Skeletal muscle tissue (tissue), 4 donors: ENCODE measurements around the gene LLCFC1. TPM values are rescaled to one million over a fixed set of nuclear protein-coding genes. Genes with fewer than 3 reads are reported as not detected.

Source experiments
- H3K27ac ChIP-seq: one replicate; pipeline ENCODE4 v1.7.0; 2013; ENCODE audit warnings: mild to moderate bottlenecking, low read depth, low read length, inconsistent platforms
- H3K27me3 ChIP-seq, 3 donors: one replicate each; pipeline ENCODE4 v1.7.0; 2013; ENCODE audit warnings: low read length in 3 of 3; ENCODE audit not compliant: control insufficient read depth in 3 of 3, insufficient read depth in 3 of 3
- H3K36me3 ChIP-seq, 3 donors: one replicate each; pipeline ENCODE4 v1.7.0; 2013; ENCODE audit warnings: low read length in 3 of 3; ENCODE audit not compliant: control insufficient read depth in 3 of 3, insufficient read depth in 3 of 3
- H3K4me1 ChIP-seq, 3 donors: one replicate each; pipeline ENCODE4 v1.7.0; 2013; ENCODE audit warnings: low read length in 3 of 3, mild to moderate bottlenecking in 3 of 3; ENCODE audit not compliant: control insufficient read depth in 3 of 3, insufficient read depth in 3 of 3
- H3K4me3 ChIP-seq, 3 donors: one replicate each; pipeline ENCODE4 v1.7.0; 2013; ENCODE audit warnings: low read length in 3 of 3
- H3K9ac ChIP-seq, 3 donors: one replicate each; pipeline ENCODE4 v1.7.0; 2013; ENCODE audit warnings: low read length in 3 of 3, mild to moderate bottlenecking in 3 of 3, moderate library complexity in 2 of 3, low read depth in 1 of 3
- H3K9me3 ChIP-seq, 3 donors: one replicate each; pipeline ENCODE4 v1.7.0; 2013; ENCODE audit warnings: low read length in 3 of 3; ENCODE audit not compliant: control insufficient read depth in 3 of 3
- total RNA-seq: library from RNA; depleted of rRNA; stranded (reverse); fragments of >200 nt; gene quantifications from one replicate; pipeline ENCODE4 v1.2.3, GENCODE V29; 2014
- donor health status: Osteomylitis.

Gene LLCFC1
- total RNA-seq, 1 donor from 2014 or later: not detected

DNA sequence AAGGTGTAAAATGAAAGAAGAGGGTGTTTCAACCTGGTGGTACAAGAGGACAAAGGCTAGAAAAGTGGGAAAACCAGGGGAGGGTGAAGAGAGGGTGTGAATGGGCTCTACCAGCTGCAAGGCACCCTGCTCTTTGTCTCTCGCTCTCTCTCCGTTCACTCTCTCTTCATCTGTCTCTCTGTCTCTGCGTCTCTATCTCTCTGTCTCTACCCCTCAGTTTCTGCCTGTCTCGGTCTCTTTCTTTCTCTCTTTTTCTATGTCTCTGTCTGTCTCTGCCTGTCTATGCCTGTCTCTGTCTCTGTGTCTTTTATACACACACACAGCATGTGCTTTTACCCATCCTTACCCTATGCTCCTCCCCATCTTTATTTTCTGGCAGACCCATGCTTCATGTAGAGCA, 673 bp upstream of the LLCFC1 start:
- peaks cover 0 to 5% (median 4%) of the 10 kb centered on the region in 3 donors for H3K27me3 ChIP-seq
- H3K36me3 ChIP-seq: no peaks in the 10 kb centered on the region
- no peak overlapping the region for H3K27ac ChIP-seq
- peaks cover 0 to 3% (median 0%) of the 10 kb centered on the region in 3 donors for H3K9me3 ChIP-seq
- H3K4me3 ChIP-seq: no peak overlapping the region
- no peak overlapping the region for H3K9ac ChIP-seq
- H3K4me1 ChIP-seq: no peaks in the 10 kb centered on the region

DNA sequence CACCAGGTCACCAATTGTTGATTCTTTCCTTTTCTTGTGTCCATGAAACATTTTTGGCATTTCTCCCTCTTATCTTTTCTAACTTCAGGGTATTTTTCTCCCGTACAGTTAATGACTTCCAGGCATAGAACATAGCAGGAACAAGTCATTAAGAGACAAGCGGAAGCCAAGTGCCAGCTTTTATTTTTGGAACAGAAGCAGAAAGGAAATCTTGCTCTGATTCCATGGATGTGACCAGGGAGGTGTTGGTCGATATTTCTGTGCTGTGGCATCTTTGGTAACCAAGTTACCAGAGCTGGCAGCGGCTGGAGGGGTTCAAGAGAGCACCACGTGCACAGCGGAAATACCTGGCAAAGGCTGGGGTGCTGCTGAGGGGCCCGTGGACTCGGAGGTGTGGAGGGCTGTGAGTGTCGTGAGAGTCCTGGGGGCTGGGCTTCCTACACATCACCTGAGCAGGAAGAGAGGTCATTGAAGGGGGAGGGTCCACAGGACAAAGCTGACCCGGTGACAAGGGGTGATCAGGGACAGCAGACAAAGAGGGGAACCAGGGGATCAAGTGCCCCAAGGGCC, 1.8 kb downstream of the LLCFC1 start:
- no peaks in the 10 kb centered on the region for H3K4me1 ChIP-seq
- H3K9me3 ChIP-seq: peaks cover 0 to 3% (median 0%) of the 10 kb centered on the region in 3 donors
- H3K4me3 ChIP-seq: no peak overlapping the region
- no peaks in the 10 kb centered on the region for H3K27me3 ChIP-seq
- H3K36me3 ChIP-seq: no peaks in the 10 kb centered on the region
- H3K27ac ChIP-seq: no peak overlapping the region
- H3K9ac ChIP-seq: no peak overlapping the region

DNA sequence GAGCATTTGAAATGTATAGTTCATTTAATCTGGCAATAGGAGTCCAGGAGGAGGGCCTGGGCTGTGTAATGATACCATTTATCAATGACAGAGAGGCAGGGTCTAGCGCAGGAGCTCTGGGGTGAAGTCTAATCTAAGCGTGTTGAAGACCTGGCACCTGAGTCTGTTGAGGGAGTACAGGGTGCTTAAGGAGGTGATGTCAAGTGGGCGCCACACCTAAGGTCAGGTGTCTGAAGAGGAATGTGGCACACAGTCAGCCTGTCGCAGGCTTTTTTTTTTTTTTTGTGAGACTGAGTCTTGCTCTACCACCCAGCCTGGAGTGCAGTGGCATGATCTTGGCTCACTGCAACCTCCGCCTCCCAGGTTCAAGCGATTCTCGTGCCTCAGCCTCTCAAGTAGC, 2.3 kb downstream of the LLCFC1 start:
- no peak overlapping the region for H3K4me3 ChIP-seq
- H3K9ac ChIP-seq: no peak overlapping the region
- peaks cover 0 to 3% (median 0%) of the 10 kb centered on the region in 3 donors for H3K9me3 ChIP-seq
- no peaks in the 10 kb centered on the region for H3K27me3 ChIP-seq
- H3K36me3 ChIP-seq: no peaks in the 10 kb centered on the region
- H3K27ac ChIP-seq: no peak overlapping the region
- no peaks in the 10 kb centered on the region for H3K4me1 ChIP-seq

DNA sequence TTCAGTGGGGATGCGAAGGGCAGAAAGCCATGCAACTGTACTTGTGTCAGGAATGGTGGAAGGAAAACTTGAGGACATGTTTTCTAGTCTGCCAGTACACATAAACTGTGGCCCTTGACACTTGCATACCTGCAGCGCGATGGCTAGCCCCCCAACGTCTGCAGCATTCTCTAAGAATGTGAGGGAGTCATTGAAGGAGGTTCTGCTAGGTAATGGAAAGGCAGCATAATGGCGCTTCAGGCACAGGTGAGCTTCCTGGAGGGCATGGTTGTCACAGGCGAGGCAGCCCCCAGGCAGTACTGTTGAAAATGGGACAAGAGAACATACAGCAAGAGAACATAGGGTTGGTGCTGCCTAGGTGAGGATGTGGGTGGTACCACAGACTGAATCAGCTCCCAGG, 3.5 kb downstream of the LLCFC1 start:
- H3K36me3 ChIP-seq: no peaks in the 10 kb centered on the region
- H3K4me3 ChIP-seq: no peak overlapping the region
- H3K9ac ChIP-seq: no peak overlapping the region
- no peaks in the 10 kb centered on the region for H3K27me3 ChIP-seq
- no peaks in the 10 kb centered on the region for H3K4me1 ChIP-seq
- peaks cover 0 to 3% (median 0%) of the 10 kb centered on the region in 3 donors for H3K9me3 ChIP-seq
- H3K27ac ChIP-seq: no peak overlapping the region

DNA sequence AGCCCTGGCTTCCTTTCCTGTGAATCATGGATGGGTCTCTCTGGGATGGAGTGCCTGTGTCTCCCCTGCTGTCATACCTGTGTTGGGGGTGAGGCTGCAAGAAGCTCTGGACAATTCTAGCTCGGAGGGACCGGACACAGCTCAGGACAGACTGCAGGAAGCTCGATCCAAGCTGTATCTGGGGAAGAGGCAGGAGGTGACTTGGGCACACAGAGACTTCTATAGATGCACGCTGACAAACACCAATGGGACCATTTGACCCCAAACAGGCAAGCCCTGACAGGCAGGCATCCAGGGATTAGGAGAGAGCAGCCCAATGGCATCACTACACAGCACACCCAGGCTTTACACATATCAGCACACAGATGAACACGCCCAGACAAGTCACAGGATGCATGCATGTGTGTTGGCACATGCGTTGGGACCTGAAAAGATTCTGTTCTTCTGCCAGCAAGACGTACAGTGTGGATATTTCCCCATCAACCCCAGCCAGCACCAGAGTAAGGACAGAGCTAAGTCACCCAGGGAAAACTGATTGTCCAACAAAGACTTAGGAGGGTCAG, 4.5 kb downstream of the LLCFC1 start:
- no peak overlapping the region for H3K27ac ChIP-seq

DNA sequence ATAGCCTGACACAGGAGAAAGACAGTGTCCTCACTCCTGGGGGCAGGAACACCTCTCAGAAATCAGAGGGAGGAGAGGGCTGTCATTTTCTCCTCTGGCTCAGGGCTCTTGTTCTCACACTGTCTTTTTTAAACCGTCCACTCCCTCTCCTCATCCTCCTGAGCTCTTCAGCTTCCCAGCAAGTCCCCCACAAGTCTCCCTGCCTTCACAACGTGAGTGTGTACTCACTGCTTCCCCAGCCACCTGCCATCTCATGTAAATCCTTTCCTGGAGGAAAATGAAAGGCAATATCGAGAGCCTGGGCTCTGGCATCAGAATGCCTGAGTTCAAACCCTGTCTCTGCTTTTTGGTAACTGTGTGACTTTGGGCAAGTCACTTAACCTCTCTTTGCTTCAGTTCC, 5.7 kb downstream of the LLCFC1 start:
- Histone ChIP-seq H3K27me3 (no peaks in the 10 kb centered on the region), H3K27ac (no peak overlapping the region), H3K9ac (no peak overlapping the region), H3K9me3 (peaks cover 0 to 3% (median 0%) of the 10 kb centered on the region in 3 donors), H3K4me1 (no peaks in the 10 kb centered on the region), H3K36me3 (no peaks in the 10 kb centered on the region), H3K4me3 (no peak overlapping the region)

More for the DNA sequence above, 4.5 kb downstream of the LLCFC1 start:
- no peak overlapping the region for H3K9ac ChIP-seq
- H3K4me3 ChIP-seq: no peak overlapping the region
- H3K27me3 ChIP-seq: no peaks in the 10 kb centered on the region
- H3K36me3 ChIP-seq: no peaks in the 10 kb centered on the region
- H3K9me3 ChIP-seq: peaks cover 0 to 3% (median 0%) of the 10 kb centered on the region in 3 donors
- H3K4me1 ChIP-seq: no peaks in the 10 kb centered on the region

DNA sequence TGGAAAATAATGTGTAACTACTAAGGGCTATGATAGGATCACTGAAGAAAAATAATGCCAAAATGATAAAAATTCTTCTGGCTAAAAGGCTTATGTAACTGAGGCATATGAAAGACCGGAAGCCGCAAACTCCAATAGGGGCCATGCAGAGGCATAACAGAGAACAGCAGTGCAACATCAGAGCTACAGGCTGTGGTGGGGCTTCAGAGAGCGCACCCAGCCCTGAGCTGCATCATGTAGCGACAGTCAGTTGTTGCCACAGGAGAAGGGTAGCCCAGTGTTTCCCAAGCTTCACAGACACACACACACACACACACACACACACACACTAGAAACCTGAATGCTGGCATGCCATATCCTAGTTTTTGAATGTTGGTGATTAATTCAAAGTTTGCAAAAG, 9.3 kb downstream of the LLCFC1 start:
- Histone ChIP-seq H3K27ac (no peak overlapping the region), H3K4me1 (no peaks in the 10 kb centered on the region), H3K9me3 (no peaks in the 10 kb centered on the region)

DNA sequence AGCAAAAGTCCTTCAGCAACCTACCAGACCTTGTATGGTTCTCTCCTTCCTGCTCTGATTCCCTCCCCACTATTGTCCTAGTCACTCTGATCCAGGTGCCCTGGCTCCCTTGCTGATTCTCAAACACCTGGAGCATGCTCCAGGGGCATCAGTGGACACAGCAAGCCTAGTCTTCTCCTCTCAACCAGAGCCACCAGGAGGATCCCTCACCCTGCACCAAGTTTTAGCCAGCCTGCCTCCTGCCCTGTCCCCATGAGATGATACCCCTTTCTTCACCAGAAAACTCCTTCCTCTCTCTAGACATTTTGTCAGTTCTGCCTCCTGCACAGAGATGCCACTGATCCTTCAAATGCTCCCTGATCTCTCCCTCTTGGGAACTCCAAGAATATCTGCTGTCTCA, 11.0 kb downstream of the LLCFC1 start:
- H3K36me3 ChIP-seq: no peaks in the 10 kb centered on the region
- peaks cover 0 to 5% (median 2%) of the 10 kb centered on the region in 3 donors for H3K9me3 ChIP-seq
- H3K4me1 ChIP-seq: no peaks in the 10 kb centered on the region
- H3K27me3 ChIP-seq: no peaks in the 10 kb centered on the region
- H3K4me3 ChIP-seq: no peak overlapping the region
- no peak overlapping the region for H3K27ac ChIP-seq
- no peak overlapping the region for H3K9ac ChIP-seq

More for the DNA sequence above, 9.3 kb downstream of the LLCFC1 start:
- Histone ChIP-seq H3K9ac (no peak overlapping the region), H3K36me3 (no peaks in the 10 kb centered on the region), H3K27me3 (no peaks in the 10 kb centered on the region), H3K4me3 (no peak overlapping the region)

DNA sequence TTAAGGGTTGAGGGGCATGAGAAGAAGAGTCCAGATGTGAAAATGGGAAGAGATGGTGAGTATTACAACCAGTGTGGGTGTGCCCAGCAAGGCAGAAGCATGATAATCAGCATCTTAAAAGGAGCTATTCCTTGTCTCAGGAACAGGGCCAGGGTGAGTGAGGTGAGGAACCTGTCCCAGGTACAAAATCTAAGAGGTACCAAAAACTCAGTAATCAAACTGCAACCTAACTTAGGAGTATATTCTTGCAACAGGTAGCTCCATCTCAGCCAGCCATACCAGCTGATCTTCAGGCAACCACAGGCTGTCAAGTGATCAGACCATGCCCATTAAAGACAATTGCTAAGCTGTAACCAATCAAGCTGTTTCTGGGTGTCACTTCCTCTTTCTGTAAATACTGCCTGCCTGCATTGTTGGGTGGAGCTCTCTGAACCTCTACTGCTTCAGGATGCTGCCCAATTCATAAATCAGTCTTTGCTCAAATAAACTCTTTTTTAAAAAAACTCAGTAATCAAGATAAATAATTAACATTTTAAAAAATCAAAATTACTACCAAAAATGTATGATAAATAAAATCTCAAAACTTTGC, 15.5 kb downstream of the LLCFC1 start:
- no peak overlapping the region for H3K4me3 ChIP-seq
- no peak overlapping the region for H3K27ac ChIP-seq
- H3K27me3 ChIP-seq: no peaks in the 10 kb centered on the region
- H3K9ac ChIP-seq: no peak overlapping the region
- peaks cover 2 to 5% (median 5%) of the 10 kb centered on the region in 3 donors for H3K9me3 ChIP-seq
- no peaks in the 10 kb centered on the region for H3K36me3 ChIP-seq
- no peaks in the 10 kb centered on the region for H3K4me1 ChIP-seq

DNA sequence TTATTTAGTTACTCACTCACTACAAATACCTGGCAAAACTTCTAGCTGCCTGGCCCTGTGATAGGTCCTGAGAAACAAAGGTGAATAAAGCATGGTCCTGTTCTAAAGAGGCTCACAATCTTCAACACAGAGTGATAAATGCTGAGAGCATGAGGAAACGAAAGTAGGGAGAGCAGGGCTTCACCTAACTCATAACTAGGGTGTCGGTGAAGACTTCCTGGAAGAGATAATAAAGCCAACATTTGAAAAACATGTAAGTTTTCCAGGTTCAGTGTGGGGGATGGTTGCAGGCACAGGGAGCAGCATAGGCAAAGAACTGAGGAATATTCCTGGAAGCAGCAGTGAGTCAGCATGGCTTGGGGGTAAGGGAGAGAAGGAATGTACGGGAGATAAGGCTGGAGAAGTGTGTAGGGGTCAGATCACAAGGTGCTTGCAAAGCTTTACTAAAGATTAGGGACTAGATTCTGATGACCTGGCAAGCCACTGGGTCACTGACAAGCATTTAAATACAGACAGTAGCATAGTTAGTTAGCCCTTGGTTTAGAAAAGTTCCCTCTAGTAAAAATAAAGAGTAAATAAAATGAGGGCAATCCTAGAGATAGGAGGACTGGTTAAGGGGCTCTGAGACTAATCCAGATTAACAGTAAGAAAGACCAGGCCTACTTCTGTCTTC, 17.8 kb downstream of the LLCFC1 start:
- no peak overlapping the region for H3K4me3 ChIP-seq
- H3K27me3 ChIP-seq: no peaks in the 10 kb centered on the region
- no peak overlapping the region for H3K9ac ChIP-seq
- no peaks in the 10 kb centered on the region for H3K4me1 ChIP-seq
- no peaks in the 10 kb centered on the region for H3K36me3 ChIP-seq
- H3K27ac ChIP-seq: no peak overlapping the region
- H3K9me3 ChIP-seq: peaks cover 2 to 5% (median 5%) of the 10 kb centered on the region in 3 donors
